Measurements from ENCODE around the gene BLOC1S4.

DNA sequence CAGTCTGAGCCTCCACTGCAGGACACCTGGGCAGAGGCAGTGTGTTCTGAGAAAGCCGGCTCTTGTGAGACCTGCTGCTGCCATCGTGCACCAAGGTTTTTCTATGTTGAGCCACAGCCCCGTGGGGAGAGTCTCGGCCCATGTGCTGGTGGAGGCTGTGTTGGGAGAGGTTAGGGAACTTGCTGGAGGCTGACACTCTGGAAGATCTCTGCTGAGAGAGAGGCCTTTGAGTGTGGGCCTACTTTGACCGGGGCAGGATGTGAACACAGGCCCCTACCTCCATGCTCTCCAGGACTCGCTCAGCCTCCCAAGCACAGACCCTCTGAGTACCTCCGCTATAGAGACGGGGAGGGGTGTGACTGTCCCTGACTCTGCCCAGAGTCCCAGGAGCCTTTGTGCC is 23.6 kb upstream of the BLOC1S4 start:
- TF ChIP-seq CTCF (IDR thresholded peaks at IDR 0.05; ENCODE audit: low read depth, low read length, missing input control) (no peak), ATF3 (IDR thresholded peaks at IDR 0.05) (no peak), RAD21 (IDR thresholded peaks at IDR 0.05) (no peak), EGR1 (IDR thresholded peaks at IDR 0.05; ENCODE audit: low read depth in 2 of 2) (no peak)
